ENCODE measurements around the gene VWC2L.

GRCh38 chr2:214557884-214558283 lies 147.0 kb downstream of the VWC2L start:
- TF ChIP-seq CTCF (IDR thresholded peaks at IDR 0.05): no peak
- TF ChIP-seq POLR2A (IDR thresholded peaks at IDR 0.05): no peak

All from sigmoid colon (tissue), 3 donors.